ENCODE measurements around the gene PHAX. TPM values are rescaled to one million over a fixed set of nuclear protein-coding genes. Genes with fewer than 3 reads are reported as not detected.

PHAX gene
- total RNA-seq, 1 experiment from 2014 or later = 24.5 TPM

DNA sequence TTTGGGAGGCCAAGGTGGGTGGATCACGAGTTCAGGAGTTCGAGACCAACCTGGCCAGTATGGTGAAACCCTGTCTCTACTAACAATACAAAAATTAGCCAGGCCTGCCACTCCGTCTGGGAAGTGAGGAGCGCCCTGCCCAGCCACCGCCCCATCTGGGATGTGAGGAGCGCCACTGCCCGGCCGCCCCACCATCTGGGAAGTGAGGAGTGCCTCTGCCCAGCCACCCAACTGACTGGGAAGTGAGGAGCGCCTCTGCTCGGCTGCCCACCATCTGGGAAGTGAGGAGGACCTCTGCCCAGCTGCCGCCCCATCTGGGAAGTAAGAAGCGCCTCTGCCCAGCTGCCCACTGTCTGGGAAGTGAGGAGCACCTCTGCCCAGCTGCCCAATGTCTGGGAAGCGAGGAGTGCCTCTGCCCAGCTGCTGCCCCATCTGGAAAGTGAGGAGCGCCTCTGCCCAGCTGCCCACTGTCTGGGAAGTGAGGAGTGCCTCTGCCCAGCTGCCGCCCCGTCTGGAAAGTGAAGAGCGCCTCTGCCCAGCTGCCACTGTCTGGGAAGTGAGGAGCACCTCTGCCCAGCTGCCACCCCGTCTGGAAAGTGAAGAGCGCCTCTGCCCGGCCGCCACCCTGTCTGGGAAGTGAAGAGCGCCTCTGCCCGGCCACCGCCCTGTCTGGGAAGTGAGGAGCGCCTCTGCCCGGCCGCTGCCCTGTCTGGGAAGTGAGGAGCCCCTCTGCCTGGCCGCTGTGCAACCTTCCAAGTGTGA lies 11.0 kb upstream of the PHAX start:
- ChIA-PET CTCF (no interaction called here), POLR2A (no interaction called here), RAD21 (ENCODE audit: low non-redundant PET in 1 of 2, low total read pairs in 2 of 2, uncharacterized antibody in 2 of 2, unreplicated experiment in 2 of 2) (no interaction called here)
- Histone ChIP-seq H3K36me3 (ENCODE audit: control insufficient read depth in 1 of 2, insufficient read depth in 2 of 2, low read length in 2 of 2) (peaks cover 0 to 5% of the 10 kb centered on the region in 2 experiments; a peak in 3 of 4 replicates), H3K4me2 (ENCODE audit: low read length) (no peak overlapping the region), H3K27ac (ENCODE audit: low read depth, low read length) (no peak overlapping the region), H3K9me2 (ENCODE audit: insufficient read depth) (no peaks in the 10 kb centered on the region), H3K4me1 (ENCODE audit: control insufficient read depth in 1 of 2, insufficient read depth in 2 of 2, low read length in 2 of 2) (peaks cover 0 to 12% of the 10 kb centered on the region in 2 experiments; a peak in 3 of 4 replicates), H3K27me3 (ENCODE audit: insufficient read depth, low read length) (no peaks in the 10 kb centered on the region), H3K9me3 (ENCODE audit: control insufficient read depth in 1 of 2, insufficient read depth in 1 of 2, low read depth in 1 of 2, low read length in 2 of 2) (no peaks in the 10 kb centered on the region), H2AFZ (ENCODE audit: low read depth, low read length, poor library complexity, severe bottlenecking) (no peak overlapping the region), H3K79me2 (ENCODE audit: insufficient read depth, low read length) (peaks cover 20% of the 10 kb centered on the region), H4K20me1 (ENCODE audit: insufficient read depth) (no peaks in the 10 kb centered on the region), H3K9ac (ENCODE audit: low read length) (no peak overlapping the region), H3K4me3 (replicated peaks in 1 of 2; ENCODE audit: low read depth in 1 of 2, low read length in 2 of 2) (no peak overlapping the region)
- no TSS peak for BruUV-seq (replicated peaks)
- no peak for ATAC-seq
- TF ChIP-seq SIN3A (IDR thresholded peaks at IDR 0.05; ENCODE audit: low read depth) (no peak), POLR2AphosphoS5 (IDR thresholded peaks at IDR 0.05; ENCODE audit: low read depth, low read length) (no peak)
- intact Hi-C loops (cut with micrococcal nuclease) = no loop called here
- DNase-seq (ENCODE audit: low read depth, low spot score) = no peak

DNA sequence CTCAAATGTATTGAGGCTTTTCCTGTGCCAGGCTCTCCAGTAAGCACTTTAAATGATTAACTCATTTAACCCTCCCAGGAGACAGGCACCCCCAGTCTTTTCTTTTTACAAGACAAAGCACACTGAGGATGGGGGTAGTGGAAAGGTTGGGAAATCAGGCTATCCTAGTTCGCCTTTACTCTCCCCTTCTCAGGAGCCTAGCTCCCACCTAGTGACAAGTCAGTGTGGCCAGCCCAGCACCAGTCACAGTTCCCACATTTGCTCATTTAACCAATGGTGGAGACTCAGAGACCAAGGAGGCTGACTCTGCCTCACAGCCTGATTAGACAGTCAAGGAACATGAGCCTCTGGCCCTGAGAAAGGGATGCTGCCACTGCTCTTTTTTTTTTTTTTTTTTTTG lies 9.2 kb upstream of the PHAX start:
- intact Hi-C loops (cut with micrococcal nuclease) = no loop called here
- TF ChIP-seq, protein P1, sequence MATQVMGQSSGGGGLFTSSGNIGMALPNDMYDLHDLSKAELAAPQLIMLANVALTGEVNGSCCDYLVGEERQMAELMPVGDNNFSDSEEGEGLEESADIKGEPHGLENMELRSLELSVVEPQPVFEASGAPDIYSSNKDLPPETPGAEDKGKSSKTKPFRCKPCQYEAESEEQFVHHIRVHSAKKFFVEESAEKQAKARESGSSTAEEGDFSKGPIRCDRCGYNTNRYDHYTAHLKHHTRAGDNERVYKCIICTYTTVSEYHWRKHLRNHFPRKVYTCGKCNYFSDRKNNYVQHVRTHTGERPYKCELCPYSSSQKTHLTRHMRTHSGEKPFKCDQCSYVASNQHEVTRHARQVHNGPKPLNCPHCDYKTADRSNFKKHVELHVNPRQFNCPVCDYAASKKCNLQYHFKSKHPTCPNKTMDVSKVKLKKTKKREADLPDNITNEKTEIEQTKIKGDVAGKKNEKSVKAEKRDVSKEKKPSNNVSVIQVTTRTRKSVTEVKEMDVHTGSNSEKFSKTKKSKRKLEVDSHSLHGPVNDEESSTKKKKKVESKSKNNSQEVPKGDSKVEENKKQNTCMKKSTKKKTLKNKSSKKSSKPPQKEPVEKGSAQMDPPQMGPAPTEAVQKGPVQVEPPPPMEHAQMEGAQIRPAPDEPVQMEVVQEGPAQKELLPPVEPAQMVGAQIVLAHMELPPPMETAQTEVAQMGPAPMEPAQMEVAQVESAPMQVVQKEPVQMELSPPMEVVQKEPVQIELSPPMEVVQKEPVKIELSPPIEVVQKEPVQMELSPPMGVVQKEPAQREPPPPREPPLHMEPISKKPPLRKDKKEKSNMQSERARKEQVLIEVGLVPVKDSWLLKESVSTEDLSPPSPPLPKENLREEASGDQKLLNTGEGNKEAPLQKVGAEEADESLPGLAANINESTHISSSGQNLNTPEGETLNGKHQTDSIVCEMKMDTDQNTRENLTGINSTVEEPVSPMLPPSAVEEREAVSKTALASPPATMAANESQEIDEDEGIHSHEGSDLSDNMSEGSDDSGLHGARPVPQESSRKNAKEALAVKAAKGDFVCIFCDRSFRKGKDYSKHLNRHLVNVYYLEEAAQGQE (IDR thresholded peaks at IDR 0.05; ENCODE audit: low read depth) = no peak
- TF ChIP-seq, protein P2, sequence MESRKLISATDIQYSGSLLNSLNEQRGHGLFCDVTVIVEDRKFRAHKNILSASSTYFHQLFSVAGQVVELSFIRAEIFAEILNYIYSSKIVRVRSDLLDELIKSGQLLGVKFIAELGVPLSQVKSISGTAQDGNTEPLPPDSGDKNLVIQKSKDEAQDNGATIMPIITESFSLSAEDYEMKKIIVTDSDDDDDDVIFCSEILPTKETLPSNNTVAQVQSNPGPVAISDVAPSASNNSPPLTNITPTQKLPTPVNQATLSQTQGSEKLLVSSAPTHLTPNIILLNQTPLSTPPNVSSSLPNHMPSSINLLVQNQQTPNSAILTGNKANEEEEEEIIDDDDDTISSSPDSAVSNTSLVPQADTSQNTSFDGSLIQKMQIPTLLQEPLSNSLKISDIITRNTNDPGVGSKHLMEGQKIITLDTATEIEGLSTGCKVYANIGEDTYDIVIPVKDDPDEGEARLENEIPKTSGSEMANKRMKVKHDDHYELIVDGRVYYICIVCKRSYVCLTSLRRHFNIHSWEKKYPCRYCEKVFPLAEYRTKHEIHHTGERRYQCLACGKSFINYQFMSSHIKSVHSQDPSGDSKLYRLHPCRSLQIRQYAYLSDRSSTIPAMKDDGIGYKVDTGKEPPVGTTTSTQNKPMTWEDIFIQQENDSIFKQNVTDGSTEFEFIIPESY (IDR thresholded peaks at IDR 0.05; ENCODE audit: extremely low read depth, insufficient replicate concordance, low read length) = no peak
- Histone ChIP-seq H3K4me2 (ENCODE audit: low read length) (no peak overlapping the region), H3K27ac (ENCODE audit: low read depth, low read length) (no peak overlapping the region), H2AFZ (ENCODE audit: low read depth, low read length, poor library complexity, severe bottlenecking) (no peak overlapping the region), H3K27me3 (ENCODE audit: insufficient read depth, low read length) (no peaks in the 10 kb centered on the region), H3K9me3 (ENCODE audit: control insufficient read depth in 1 of 2, insufficient read depth in 1 of 2, low read depth in 1 of 2, low read length in 2 of 2) (no peaks in the 10 kb centered on the region), H4K20me1 (ENCODE audit: insufficient read depth) (no peaks in the 10 kb centered on the region), H3K4me1 (ENCODE audit: control insufficient read depth in 1 of 2, insufficient read depth in 2 of 2, low read length in 2 of 2) (peaks cover 0 to 18% of the 10 kb centered on the region in 2 experiments; a peak in 3 of 4 replicates), H3K79me2 (ENCODE audit: insufficient read depth, low read length) (peaks cover 20% of the 10 kb centered on the region), H3K4me3 (replicated peaks in 1 of 2; ENCODE audit: low read depth in 1 of 2, low read length in 2 of 2) (no peak overlapping the region), H3K9me2 (ENCODE audit: insufficient read depth) (no peaks in the 10 kb centered on the region), H3K9ac (ENCODE audit: low read length) (no peak overlapping the region), H3K36me3 (ENCODE audit: control insufficient read depth in 1 of 2, insufficient read depth in 2 of 2, low read length in 2 of 2) (peaks cover 0 to 3% of the 10 kb centered on the region in 2 experiments; a peak in 2 of 4 replicates)
- DNase-seq (ENCODE audit: low read depth, low spot score) = no peak
- CTCF ChIA-PET = no interaction called here
- POLR2A ChIA-PET = no interaction called here
- RAD21 ChIA-PET (ENCODE audit: low non-redundant PET in 1 of 2, low total read pairs in 2 of 2, uncharacterized antibody in 2 of 2, unreplicated experiment in 2 of 2) = no interaction called here
- no TSS peak for BruUV-seq (replicated peaks)
- no peak for ATAC-seq
